Fibroblast of lung (primary cell): ENCODE measurements around the gene TMEM178A.

Source experiments
- EZH2 ChIP-seq: IDR thresholded peaks from 2 replicates; pipeline ENCODE4 v1.5.1; 2012; ENCODE audit warnings: low read length, control low read depth, mild to moderate bottlenecking; ENCODE audit errors: missing control alignments
- TF ChIP-seq, protein P1 (sequence below), 2 donors: IDR thresholded peaks in 1 of 2; conservative IDR thresholded peaks in 1 of 2; 1 replicate in 1 of 2; 2 replicates in 1 of 2; pipeline ENCODE4 v1.5.1; 2011 to 2012; ENCODE audit warnings: low read length in 2 of 2, control low read depth in 1 of 2, inconsistent platforms in 1 of 2, low read depth in 1 of 2, mild to moderate bottlenecking in 1 of 2

DNA sequence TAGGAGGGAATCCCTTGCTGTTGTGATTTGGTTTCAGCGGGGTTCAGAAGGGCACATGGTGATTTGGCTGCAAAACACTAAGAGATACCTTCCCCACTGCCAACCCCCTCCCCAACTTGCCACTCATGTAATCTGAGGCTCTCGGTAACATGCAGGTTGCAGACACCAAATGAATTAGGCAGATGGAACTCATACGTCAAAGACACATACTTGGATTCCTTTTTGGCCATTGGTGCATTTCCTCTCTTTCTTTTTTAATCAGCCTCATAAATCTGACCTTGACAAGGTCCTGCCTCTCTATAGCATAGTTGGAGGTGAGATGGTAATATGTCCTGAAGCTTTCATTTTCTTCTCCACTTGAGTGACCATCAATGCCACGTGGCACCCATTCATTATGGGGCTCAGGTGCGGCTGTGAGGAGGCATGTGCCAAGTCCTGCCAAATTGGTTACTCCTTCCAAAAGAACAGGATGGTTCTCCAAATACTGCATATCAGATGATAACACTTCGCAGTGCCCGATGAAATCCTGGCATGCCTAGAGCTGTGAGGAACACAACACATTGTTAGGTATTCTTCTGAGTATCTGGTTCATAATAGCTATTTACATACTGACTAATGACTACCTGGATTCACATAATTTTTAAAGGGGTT lies 8.3 kb upstream of the TMEM178A start:
- TF ChIP-seq, protein P1, sequence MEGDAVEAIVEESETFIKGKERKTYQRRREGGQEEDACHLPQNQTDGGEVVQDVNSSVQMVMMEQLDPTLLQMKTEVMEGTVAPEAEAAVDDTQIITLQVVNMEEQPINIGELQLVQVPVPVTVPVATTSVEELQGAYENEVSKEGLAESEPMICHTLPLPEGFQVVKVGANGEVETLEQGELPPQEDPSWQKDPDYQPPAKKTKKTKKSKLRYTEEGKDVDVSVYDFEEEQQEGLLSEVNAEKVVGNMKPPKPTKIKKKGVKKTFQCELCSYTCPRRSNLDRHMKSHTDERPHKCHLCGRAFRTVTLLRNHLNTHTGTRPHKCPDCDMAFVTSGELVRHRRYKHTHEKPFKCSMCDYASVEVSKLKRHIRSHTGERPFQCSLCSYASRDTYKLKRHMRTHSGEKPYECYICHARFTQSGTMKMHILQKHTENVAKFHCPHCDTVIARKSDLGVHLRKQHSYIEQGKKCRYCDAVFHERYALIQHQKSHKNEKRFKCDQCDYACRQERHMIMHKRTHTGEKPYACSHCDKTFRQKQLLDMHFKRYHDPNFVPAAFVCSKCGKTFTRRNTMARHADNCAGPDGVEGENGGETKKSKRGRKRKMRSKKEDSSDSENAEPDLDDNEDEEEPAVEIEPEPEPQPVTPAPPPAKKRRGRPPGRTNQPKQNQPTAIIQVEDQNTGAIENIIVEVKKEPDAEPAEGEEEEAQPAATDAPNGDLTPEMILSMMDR (conservative IDR thresholded peaks at IDR 0.05 in 1 of 2, IDR thresholded peaks at IDR 0.05 in 1 of 2; ENCODE audit: low read depth in 1 of 2, low read length in 2 of 2): no peak
- TF ChIP-seq EZH2: no peak
